ENCODE measurements around the gene TNFRSF13B.

DNA sequence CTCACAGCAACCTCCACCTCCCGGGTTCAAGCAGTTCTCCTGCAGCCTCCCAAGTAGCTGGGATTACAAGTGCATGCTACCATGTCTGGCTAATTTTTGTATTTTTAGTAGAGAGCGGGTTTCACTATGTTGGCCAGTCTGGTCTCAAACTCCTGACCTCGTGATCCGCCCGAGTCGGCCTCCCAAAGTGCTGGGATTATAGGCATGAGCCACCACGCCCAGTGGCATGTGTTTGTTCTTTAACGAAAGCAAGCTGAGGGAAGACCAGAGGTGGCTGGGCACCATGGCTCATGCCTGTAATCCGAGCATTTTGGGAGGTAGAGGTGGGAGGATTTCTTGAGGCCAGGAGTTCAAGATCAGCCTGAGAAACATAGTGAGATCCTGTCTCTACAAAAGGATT is 18.1 kb downstream of the TNFRSF13B start:
- TF ChIP-seq, protein P1, sequence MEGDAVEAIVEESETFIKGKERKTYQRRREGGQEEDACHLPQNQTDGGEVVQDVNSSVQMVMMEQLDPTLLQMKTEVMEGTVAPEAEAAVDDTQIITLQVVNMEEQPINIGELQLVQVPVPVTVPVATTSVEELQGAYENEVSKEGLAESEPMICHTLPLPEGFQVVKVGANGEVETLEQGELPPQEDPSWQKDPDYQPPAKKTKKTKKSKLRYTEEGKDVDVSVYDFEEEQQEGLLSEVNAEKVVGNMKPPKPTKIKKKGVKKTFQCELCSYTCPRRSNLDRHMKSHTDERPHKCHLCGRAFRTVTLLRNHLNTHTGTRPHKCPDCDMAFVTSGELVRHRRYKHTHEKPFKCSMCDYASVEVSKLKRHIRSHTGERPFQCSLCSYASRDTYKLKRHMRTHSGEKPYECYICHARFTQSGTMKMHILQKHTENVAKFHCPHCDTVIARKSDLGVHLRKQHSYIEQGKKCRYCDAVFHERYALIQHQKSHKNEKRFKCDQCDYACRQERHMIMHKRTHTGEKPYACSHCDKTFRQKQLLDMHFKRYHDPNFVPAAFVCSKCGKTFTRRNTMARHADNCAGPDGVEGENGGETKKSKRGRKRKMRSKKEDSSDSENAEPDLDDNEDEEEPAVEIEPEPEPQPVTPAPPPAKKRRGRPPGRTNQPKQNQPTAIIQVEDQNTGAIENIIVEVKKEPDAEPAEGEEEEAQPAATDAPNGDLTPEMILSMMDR (IDR thresholded peaks at IDR 0.05) = no peak
- TF ChIP-seq, protein P2, sequence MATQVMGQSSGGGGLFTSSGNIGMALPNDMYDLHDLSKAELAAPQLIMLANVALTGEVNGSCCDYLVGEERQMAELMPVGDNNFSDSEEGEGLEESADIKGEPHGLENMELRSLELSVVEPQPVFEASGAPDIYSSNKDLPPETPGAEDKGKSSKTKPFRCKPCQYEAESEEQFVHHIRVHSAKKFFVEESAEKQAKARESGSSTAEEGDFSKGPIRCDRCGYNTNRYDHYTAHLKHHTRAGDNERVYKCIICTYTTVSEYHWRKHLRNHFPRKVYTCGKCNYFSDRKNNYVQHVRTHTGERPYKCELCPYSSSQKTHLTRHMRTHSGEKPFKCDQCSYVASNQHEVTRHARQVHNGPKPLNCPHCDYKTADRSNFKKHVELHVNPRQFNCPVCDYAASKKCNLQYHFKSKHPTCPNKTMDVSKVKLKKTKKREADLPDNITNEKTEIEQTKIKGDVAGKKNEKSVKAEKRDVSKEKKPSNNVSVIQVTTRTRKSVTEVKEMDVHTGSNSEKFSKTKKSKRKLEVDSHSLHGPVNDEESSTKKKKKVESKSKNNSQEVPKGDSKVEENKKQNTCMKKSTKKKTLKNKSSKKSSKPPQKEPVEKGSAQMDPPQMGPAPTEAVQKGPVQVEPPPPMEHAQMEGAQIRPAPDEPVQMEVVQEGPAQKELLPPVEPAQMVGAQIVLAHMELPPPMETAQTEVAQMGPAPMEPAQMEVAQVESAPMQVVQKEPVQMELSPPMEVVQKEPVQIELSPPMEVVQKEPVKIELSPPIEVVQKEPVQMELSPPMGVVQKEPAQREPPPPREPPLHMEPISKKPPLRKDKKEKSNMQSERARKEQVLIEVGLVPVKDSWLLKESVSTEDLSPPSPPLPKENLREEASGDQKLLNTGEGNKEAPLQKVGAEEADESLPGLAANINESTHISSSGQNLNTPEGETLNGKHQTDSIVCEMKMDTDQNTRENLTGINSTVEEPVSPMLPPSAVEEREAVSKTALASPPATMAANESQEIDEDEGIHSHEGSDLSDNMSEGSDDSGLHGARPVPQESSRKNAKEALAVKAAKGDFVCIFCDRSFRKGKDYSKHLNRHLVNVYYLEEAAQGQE (IDR thresholded peaks at IDR 0.05; ENCODE audit: insufficient read depth in 1 of 2, low read depth in 2 of 2, low read length in 1 of 2) = no peak
- TF ChIP-seq POLR2AphosphoS5 (IDR thresholded peaks at IDR 0.05; ENCODE audit: low read depth, low read length) (no peak), SIN3A (IDR thresholded peaks at IDR 0.05; ENCODE audit: borderline replicate concordance, insufficient read depth, low read depth, low read length) (no peak)
